Limb (tissue), 2 donors: ENCODE data around the gene NR2C2.

Experiments
- DNase-seq, 2 donors: peaks; one replicate each; pipeline ENCODE4 v3.0.0-alpha.2; 2016; ENCODE audit errors: extremely low spot score in 2 of 2

Gene NR2C2

DNA sequence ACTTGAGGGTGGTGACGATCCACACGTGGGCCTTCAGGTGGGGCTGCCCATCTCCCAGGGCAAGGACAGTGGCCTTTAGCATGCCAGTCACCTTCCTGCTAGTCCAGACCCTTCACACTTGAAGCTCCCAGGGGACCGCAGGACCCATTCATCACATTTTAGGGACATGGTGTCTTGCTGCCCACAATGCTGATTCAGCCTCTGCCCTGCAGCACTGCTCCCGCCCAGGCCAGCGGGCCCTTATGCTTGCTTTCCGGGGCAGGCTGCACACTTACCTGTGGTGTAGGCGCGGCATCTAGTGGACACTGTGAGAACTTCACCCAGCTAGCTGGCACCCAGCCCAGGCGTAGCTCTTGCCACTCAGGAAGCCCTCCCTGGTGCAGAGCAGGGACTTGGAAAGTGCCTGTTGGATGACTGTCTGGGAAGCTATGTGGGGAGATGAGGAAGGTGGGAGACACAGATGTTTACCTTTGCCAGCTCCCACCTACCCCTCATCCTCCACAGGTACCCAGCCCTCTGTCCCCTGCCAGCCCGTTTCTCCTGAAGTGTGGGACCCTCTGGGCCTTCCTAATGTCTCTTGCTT is 26.3 kb upstream of the NR2C2 start:
- peak; percentile 89 to 93 for DNase-seq

DNA sequence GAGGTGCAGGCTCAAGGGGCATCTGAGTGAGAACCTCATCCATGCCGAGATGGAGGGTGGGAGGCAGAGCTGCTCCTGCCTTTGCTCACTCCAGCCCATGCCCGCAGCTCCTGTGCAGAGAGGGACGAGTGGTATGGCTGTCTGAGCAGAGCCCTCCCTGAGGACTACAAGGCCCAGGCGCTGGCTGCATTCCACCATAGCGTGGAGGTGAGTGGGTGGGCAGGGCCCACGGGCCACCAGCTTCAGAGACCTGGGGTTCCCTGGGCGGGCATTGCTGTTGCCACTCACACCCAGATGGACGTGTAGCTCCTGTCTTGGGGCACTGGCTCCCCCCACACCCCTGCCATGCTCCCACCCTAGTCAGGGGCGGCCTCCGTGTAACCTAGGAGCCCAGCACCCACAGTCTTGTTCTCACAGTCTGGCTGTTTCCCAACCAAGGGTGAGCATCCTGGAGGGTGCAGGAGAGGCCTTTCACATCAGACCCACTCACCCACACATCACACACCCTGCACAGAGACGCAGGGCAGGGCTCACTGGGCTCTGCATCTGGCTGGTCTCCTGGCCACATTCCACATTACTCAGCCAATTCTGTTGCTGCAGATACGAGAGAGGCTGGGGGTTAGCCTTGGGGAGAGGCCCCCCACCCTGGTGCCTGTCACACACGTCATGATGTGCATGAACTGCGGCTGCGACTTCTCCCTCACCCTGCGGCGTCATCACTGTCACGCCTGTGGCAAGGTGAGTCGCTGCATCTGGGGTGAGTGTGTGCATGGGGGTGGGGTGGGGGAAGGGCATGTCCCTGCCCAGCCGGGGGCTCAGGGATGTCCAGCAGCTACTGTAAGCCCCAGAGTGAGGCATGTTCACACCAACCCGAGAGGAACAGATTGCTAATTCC is 25.3 kb upstream of the NR2C2 start:
- no peak for DNase-seq

DNA sequence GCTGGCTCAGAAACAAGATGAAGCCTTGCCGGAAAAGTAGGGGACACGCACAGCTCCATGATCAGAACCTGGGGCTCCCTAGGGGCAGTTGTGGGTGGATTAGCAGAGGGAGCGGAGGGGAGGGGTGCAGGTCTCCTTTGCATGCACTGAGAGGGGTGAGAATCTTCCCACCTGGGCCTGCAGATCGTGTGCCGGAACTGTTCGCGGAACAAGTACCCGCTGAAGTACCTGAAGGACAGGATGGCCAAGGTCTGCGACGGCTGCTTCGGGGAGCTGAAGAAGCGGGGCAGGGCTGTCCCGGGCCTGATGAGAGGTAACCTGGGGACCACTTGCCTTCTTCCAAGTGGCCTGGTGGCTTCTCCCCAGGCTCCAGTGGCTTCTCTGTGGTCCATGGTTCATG is 24.5 kb upstream of the NR2C2 start:
- no peak for DNase-seq

DNA sequence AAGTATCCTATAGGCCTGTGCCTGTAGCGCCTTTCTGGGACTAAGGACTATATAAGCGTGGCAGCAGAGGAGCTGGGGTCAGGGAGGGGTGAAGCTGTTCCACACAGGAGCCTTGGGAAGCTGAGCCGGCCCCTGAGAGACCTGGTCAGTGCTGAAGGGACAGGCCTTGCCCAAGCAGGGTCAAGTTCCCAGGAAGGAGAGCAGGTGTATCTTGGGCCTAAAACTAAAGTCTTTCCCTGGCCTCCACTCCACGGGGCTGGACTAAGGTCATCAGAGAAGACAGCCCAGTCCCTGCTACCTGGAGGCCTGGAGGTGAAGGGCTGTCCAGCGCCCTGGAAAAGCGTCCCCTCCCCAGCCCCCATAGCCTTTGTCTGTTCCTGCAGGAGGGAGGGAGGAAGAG is 23.9 kb upstream of the NR2C2 start:
- DNase-seq: no peak

DNA sequence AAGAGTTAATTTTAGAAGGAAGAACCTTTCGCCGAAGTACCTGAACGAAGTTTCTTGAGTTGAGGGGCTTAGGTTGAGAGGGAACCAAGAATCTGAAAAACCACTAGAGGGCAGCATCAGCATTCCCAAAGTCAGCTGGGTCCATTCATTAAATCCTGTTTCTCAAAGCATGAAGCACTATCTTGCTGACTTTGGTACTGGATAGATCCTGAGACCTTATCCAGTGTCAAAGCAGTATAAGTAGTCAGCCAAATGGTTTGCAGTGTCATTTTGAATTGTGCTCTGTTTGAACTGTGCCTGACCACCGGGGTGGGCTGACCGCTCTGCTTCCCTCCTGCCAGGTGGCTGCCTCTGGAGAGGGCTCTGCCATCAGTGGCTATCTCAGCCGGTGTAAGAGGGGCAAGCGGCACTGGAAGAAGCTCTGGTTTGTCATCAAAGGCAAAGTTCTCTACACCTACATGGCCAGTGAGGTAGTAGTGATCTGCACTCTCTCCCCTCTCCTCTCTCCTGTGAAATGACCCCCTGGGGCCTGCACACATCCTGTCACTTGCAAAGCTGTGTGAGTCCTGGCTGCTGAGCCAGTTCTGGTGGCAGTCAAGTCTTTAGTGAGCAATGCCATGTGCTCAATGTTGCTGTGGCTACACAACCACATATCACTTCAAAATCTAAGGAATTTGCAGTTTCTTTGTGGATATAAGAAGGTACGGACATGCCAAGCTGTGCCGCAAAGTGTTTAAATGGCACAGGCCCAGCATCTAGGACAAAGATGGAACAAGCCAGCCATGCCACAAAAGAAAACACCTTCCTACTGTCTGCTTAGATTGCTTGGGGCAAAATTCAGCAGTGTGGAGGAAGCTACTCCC is 21.4 kb upstream of the NR2C2 start:
- peak in 1 of 2 donors; percentile 68 for DNase-seq

DNA sequence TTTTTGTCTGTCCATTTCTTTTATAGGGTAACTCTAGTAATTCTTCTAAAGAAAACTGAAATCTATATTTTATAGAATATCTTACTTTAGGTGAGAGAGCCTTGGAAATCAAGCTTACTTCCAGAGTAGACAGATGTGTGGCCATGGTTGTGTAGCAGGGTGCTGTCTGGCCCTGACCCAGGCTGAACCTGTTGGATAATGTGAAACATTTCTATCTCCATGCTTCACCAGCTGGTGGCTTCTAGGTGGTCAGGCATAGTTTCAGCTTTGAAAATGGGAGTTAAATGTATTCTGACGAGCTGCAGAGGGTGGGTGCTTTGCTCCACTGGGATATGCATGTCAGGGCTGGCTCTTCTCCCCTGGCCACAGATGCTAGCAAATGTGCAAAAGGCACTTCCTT is 20.8 kb upstream of the NR2C2 start:
- DNase-seq: no peak

DNA sequence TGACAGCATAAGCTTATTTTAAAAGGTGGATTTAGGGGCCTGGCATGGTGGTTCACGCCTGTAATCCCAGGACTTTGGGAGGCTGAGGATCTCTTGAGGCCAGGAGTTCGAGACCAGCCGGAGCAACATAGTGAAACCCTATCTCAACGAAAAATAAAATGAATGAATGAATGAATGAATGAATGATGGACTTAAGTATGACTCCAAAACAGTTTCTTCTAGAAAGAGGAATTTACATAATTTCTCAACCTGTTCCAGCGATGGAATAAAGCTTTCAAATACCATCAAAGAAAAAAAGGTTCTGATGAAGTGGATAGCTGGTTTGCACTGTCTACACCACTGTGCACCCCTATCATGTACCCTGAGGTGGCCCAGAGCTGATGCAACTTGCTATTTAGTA is 20.1 kb upstream of the NR2C2 start:
- DNase-seq: no peak

DNA sequence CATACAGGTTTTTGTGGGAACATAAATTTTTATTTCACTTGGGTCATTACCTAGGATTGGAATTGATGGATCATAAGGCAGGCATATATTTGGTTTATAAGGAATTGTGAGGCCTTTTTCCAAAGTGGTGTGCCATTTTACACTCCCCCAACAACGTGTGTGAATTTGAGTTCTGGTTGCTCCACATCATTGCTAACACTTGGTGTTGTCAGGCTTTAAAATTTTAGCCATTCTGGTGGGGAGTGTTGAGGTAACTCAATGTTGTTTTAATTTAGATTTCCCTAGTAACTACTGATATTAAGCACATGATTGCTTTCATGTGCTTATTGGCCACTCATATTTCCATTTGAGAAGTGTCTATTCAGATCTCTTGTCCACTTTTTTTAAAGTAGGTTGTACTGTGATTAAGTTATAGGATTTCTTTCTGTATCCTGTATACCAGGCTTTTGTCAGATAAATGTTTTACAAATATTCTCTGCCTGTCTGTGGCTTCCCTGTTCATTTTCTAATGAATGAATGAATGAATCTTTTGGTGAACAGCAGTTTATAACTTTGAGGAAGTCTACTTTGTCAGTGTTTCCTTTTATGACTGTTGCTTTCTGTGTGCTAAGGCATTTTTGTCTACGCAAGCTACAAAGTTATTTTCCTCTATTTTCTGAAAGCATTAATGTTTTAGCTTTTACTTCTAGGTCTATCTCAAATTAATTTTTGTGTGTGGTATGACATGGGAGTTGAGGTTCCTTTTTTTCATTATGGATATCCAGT is 17.9 kb upstream of the NR2C2 start:
- DNase-seq: no peak

DNA sequence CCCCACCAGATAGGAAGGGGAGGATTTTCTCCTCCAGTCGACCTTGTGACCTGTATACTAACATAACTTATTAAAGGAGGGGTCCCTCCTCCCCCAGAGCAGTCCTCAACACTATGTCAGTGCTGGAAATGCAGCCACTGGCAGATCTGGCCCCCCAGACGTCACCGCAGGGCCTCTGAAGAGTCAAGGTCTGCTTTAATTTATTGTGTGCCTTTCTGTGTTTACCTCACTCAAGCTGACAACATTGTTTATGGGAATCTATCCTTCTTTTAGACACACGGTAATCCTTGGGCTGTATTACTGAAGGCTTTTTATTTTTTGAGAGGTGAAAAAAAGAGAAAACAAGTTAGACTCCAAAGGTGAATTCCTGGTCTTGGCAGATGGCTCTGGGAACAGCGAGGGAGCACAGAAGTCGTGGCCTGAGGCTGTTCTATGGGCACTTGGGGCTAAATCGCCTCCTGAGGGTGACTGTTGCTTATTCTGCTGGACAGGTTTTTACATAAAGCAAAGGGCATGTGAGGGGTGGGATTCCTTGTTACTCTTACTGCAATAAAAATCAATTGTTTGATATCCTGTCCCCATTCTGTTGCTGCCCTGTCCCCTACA is 13.5 kb upstream of the NR2C2 start:
- DNase-seq: no peak

DNA sequence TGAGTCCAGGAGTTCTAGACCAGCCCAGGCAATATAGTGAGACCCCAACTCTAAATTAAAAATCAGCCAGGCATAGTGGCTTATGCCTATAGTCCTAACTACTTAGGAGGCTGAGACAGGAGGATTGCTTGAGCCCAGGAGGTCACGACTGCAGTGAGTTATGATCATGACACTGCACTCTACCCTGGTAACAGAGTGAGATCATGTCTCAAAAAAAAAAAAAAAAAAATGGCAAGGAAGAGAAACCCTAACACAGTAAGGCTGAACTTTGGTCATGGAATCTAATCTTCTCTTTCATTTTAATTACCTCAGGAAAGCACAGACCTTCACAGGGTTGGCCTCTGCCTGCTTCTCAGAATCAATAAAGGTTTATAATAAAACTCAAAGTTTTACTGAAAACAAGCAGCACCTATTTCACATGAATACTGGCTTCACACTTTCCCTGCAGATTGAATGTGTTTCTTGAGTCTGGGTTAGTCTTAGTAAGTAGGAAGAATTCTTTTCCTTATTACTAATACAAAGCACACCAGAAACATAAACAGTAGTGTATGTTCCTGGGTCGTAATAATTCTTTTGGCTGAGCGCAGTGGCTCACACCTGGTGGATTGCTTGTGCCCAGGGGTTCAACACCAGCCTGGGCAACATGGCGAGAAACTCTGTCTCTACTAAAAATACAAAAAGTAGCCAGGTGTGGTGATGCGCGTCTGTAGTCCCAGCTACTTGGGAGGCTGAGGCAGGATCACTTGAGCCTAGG is 11.6 kb upstream of the NR2C2 start:
- DNase-seq: no peak

DNA sequence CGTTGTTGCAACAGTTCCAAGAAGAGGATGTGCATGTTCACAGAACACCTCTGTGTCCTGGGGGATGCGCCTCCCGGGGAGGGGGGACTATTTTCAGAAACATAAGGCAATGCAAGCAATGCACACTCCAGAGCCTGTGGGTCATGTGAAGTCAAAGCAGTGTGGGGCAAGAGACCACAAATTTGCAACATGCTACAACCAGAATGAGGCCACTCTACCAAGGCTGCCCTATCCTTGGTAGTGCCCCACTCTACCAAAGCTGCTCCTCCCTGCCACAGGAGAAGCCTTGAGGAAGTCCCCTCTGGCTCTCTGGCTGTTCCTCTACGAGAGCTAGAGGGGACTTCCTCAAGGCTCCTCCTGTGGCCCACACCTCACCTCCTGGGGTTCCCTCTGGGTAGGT is 8.4 kb upstream of the NR2C2 start:
- no peak for DNase-seq

DNA sequence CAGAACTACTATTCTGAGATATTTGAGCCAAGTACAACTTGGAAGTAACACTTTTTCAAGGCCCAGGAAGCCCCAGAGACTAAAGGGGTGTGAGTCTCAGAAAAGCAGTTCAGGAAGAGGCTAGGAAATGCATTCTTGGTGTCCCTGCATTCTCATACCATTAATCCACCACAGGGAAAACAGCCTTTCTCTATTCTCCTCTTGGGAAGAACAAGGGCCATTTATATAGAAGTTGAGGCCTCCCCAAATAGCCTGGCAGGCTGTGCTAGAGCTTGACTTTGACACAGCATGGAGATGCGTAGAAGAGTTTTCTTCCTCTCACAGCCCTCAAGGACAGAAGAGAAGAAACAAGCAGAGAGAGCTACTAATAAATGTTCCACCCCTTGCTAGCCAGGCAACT is 5.5 kb upstream of the NR2C2 start:
- no peak for DNase-seq

DNA sequence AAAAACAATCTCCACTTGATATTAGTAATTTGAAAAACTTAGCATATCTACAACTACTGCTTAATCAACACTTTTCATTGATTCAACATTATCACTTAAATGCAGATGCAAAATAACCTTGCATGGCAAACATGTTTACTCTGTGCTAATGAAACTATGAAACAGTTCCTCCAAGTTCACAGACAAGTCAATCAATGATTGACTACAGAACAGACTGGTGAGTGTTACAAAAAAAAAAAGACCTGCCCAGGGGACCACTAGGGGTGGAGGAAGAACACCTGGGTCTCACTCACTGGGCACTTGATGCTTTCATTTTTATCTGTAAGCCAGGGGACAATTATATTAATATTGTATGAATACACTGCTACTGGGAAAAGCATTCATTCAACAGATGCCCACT is 4.3 kb upstream of the NR2C2 start:
- DNase-seq: no peak

DNA sequence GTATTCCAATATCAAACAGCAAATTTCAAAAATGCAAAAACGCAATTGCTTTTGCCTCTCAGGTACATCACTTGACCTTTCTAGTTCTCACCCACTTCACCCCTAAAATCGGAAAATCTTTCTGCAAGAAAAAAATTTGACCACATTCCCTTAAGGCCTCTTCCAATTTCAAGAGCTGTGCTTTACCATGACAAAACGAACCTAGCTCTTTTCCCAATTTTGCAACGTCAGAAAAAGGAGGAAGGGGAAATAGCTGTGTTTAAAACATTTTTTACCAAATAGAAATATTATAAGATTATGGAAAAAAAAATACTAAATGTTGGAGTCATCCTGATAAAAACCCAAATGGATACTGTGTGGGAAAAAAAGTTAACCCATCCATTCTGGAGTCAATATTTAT is 1.1 kb upstream of the NR2C2 start:
- no peak for DNase-seq

DNA sequence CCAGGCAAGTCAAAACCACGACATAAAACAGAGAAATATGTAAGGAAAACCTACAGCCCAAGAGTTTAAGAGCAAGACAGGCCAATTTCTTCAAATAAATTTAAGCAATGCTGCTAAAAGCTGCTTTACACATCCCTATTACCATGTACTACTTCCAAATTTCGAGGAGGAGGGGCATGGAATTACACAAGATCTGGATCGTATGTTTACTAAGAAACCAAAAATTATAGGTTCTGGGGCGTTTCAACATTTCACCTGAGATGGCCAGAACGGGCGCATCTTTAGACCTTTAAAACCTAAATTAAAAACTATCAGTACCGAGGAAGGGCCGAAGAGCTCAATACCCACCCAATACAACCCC is 664 bp upstream of the NR2C2 start:
- DNase-seq: no peak

DNA sequence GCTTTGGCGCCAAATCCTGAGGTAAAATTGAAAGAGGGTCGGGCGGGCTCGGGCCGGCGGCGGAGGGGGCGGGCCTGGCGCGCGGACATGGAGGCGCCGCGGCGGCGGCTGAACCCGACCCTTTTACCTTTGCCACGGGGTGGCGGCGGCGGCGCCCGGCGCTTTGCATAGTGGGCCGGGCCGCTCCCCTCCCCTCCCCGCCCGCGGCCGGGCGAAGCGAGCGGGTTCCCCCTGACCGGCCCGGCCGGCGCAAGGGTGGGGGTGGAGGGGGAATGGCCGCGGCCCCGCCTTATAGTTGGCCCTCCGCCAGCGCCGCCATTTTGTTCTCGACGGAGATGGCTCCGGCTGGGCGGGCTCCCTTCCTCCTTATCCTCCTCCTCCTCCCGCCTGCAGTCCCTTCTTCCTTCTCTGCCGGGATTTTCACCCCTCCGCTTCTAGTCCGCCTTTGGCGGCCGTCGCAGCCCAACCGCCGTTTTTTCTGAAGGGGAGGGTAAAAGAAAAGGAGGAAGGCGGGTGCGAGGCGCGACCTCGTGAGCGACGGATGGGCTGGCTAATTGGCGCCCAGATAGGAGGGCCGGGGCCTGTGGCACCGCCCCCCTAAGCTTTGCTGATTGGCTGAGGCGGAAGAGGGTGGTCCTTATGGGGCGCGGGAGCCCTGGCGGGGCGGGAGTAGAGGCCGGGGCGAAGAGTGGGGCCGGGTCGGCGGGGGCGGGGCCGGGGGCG is 664 bp downstream of the NR2C2 start:
- peak; percentile 98 to 99 for DNase-seq

DNA sequence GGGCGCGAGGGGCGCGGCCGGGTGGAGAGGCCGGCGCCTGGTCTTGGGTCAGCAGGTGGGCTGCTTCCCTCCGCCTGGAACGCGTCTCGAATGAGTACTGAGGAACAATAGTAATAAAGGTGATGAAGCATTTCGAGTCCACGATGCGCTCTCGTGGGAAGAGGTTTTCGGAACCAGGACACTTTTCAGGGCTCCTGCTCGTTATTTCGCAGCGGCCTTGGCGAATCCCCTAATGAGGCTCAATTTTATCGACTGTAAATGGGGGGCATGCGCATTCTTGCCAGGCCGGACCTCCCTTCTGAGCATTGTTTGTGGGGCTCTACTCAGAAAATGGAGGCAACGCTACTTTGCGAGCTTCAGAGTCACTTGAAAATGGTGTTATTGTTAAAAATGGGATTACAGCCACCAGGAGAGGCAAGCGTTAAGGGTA is 1.2 kb downstream of the NR2C2 start:
- no peak for DNase-seq

DNA sequence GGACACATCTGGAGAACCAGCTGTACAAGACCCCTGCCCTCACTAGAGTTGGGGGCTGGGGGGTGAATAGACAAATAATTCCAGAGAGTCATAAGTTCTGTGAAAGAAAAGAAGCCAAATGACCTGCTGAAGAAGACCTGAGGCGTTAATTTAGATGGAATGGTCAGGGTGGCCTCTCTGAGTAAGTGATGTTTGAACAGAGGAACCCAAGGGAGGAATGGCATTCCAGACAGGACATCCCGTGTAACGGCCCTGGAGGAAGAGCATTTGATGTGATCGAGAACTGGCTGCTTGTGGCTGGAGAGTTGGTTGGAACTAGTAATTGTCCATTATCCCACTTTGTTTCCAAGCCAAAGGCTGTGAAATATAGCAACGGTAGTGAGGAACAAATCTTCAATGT is 1.7 kb downstream of the NR2C2 start:
- DNase-seq: no peak

DNA sequence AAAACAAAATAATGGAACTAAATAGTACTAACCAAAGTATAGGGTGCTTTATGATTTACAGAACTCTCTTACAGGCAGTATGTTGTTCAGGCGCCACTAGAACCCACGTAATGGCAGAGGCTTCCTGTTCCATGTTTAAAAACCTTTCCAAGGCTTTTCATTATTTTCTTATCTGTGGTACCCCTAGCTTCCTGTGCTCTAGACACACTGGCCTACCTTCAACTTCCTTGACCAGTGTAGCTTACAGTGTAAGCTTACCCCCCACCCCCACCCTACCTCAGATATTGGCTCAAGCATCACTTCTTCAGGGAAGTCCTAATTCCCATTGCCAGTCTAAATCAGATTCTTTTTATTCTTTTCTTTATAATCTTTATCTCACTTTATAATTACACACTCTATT is 2.9 kb downstream of the NR2C2 start:
- DNase-seq: no peak

DNA sequence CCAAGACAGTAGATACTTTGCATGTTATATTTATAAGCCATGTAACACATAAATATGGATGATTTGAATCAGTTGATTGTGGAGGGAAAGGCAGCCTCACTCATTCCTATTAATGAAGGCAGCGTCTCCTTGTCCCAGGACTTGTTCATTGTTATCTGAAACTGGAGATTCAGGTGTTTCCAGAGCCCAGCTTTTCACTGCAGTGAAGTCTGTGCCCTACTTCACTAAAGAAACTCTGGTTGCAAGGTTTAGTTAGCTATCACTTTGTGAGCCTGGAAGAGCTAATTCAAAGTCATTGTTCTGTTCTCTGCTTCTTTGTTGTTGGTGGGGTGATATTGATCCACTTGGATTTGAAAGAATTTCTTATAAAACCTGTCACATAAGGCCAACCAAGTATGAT is 9.8 kb downstream of the NR2C2 start:
- DNase-seq: no peak
